Tongue (tissue), 2 donors: ENCODE data around the gene LSAMP. TPM values are rescaled to one million over a fixed set of nuclear protein-coding genes. Genes with fewer than 3 reads are reported as not detected.
A peak's percentile ranks its signal among the peaks of the same experiment; 100 is the strongest.

ENCODE experiments used
- DNase-seq: peaks from one replicate; pipeline ENCODE4 v3.0.0-alpha.2; 2015
- total RNA-seq: library from RNA; depleted of rRNA; stranded (reverse); fragments of >200 nt; gene quantifications from one replicate; pipeline ENCODE4 v1.2.3, GENCODE V29; 2014

The LSAMP gene
- total RNA-seq, 1 donor from 2014 or later = 7.7 TPM

DNA sequence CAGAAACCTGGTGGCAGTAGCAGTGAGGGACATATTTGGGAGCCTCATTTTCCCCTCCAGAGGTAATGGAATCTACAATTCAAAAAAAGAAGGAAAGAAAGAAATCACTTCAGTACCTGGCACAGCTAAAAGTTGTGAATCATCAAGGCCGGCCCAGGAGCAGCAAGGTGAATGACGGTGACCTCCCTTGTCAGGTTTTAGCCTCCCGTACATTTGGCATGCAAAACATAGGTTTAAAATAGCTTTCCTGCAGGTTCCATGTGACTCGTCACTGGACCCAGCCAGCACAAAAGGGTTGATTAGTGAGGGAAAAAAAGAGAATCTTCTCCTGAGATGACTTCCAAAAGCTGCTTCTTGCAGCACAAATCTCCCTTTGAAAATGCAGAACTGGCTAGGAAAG, 394.2 kb downstream of the LSAMP start:
- DNase-seq = no peak

DNA sequence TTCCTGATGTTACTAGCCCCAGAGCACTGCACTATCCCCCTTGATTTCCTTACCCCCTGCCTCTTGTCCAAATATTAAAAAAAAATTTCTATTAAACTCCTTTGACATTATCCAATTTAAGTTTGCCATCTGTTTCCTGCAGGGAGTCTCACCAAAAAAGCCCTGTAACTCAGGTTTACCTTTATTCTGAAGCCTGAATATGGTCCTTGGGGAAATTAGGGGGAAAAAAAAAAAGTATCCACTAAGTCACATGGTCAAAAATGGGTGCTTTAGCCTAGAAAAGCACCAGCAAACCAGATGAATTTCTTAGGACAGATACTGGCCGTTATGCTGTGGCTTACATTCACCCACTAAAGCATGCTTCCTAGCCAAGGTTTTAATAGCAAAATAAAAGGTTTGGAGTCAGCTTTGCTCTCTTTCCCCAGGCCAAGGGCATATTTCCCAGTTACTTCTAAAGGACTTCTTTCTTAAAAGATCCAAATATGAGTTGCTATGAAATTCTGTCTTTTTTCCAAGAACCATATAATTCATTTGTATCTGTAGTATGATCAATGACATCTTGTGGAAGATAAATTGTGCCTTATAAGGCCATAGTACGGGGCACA, 394.9 kb downstream of the LSAMP start:
- no peak for DNase-seq

DNA sequence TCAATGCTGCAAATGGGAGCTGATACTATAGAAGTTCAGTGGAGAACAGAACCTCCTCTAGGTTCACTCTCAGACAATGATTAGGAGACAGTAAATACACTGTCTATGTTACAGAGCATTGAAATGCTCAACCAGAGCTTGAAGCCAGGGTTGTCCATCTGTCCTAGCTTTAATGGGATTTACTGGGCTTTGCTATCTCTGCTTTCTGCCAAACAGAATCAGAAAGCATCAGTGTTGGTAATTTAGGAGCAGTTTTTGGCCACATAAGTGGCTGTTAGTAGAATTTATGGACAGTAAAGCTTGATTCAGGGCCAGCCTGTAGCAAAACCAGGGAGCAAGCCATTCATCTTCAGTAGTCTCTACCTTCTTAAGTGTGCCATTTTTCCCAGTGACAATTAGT, 396.3 kb downstream of the LSAMP start:
- DNase-seq = peak; percentile 19

- no peak for DNase-seq
Observed at GRCh38 chr3:116046350-116046749, 398.9 kb downstream of the LSAMP start.

DNA sequence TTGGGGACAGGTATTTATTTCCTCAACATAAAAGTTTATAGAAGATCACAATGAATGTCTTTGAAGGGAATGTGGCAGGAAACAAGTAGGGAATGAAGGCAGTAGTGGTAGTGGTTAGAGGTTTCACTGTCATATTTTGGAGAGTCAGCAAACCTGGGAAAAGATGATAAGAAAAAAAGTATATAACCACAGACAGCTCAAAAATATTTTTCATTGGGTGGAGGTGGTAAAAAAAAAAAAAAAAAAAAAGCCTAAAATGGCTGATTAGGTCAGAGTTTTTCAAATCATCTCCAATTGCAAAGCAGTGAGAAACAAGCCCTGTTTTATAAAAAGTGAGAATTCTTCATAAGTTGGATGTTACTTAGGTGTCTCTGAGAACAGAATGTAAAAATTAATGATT, 400.0 kb downstream of the LSAMP start:
- DNase-seq = no peak

- DNase-seq = no peak
Observed at GRCh38 chr3:116040152-116040551, 405.1 kb downstream of the LSAMP start.

DNA sequence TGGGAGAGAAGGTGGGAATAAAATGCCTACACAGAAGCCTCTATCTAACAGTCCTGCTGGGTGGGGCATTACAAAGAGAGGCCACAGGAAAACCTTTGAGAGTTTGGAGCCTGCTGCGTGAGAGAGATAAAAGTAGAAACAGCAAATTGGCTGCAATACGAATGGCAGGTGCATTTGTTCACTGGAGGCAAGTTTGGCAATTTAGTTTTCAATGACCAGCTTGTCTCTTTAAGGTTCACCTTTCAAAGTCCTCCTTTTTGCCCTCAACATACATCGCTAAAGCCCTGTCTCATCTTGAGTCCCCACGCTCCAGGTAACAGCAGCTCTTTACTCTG, 405.7 kb downstream of the LSAMP start:
- DNase-seq = no peak

DNA sequence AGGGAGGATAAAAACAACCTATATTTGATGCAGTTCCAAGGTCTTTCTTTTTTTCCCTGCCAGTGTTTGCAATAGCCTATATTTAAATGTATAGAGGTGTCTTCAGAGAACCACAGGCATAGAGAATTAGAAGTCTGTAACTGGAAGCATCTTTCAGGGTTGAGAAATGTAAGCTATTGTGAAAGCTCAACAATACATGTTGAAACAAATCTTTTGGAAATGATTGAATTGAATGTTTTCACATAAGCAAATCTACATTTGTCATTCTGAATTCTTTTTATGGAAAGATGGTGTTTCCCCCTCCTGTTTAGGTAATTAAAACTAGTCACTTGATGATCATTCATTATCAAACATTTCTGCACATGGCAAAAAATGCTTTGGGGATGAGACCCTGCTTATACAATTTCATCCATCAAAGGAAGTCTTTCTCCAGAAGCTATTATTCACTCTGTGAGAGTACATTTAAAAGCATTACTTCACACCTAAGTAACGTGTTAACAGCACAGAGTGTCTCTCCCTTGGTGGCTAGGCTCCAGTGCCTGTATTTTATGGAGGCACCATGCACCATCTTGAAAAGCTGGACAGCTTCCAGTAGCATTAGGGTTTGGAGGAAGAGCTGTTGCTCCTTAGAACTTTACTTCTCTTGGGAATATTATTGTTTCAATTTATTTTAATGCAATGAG, 406.2 kb downstream of the LSAMP start:
- DNase-seq = no peak

- no peak for DNase-seq
Observed at GRCh38 chr3:116037954-116038911, 407.1 kb downstream of the LSAMP start.

GRCh38 chr3:116035429-116035828, 409.9 kb downstream of the LSAMP start:
- no peak for DNase-seq

DNA sequence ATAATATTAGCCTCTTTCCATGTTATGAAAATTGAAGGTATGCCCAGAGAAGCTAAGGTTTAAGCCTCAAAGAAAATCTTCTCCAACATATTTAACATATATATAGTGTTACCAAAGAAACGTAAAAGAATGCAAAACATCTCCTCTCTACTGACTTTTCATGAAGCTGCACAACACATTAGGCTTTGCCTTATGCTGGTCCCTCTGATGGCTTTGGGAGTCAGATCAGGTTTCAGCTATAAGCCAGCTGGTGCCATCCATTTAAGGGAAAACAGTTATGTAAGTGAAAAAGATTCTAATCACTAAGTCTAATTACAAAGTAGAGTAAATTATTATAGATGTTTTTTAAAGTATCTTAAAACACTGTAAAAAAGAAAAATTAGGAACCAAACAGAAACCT, 410.5 kb downstream of the LSAMP start:
- peak; percentile 72 for DNase-seq

DNA sequence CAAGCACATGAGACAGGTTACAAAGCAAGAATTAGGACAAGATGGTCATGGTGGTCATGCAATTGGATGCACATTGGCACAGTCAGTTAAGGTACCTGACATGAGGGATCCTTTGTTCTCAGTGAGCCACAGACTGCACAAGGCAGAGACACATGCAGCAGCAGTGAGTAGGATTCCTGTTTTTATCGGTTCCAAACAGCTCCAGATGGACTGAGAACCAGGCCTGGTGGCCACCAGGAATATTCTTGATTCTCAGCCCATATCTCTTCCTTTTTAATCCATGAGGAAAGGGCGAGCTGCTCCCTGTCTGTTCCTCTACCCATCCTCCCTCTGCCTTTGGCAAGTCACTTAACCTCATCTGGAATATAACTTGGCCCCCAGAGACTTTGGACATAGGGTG, 411.2 kb downstream of the LSAMP start:
- DNase-seq = no peak

DNA sequence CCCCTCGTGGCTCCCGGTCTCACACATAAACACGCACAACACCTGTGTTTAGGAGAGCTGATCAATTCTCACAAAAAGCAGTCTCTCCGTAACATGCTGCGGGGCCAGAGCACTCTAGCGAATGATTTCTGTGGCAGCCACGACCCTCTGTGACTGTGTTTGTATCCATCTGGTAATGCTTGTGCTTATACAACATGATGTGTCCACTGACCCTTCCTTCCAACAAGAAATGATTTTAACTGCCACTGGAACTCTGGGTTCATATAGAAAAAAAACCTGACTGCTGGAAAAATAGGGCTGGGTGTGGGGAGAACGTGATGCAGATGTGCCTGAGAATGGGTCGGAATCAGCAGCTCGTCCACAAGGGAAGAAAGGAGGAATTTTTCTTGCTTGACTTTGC, 411.8 kb downstream of the LSAMP start:
- no peak for DNase-seq

DNA sequence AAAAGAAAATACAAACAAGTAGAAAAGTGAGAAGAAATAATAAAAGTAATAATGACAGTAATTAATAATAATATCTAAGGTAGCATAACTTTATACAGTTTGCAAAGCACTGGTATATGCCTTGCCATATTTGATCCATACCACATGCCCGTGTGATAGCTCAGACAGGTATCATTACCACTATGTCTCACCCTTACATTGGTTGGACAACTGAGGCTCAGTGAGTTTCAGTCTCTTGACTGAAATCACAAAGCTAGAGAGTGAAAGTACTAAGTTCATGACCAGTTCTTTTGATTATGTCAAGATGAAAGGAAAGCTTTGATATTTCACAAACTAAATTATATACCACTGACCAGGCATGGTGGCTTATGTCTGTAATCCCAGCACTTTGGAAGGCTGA, 413.1 kb downstream of the LSAMP start:
- no peak for DNase-seq

- no peak for DNase-seq
Observed at GRCh38 chr3:116030131-116030850, 415.0 kb downstream of the LSAMP start.

- DNase-seq = no peak
Observed at GRCh38 chr3:116029266-116029665, 416.0 kb downstream of the LSAMP start.

- DNase-seq = no peak
Observed at GRCh38 chr3:116028157-116028556, 417.1 kb downstream of the LSAMP start.

GRCh38 chr3:116020989-116021388, 424.3 kb downstream of the LSAMP start:
- no peak for DNase-seq

- DNase-seq = no peak
Observed at GRCh38 chr3:116020495-116020894, 424.8 kb downstream of the LSAMP start.

DNA sequence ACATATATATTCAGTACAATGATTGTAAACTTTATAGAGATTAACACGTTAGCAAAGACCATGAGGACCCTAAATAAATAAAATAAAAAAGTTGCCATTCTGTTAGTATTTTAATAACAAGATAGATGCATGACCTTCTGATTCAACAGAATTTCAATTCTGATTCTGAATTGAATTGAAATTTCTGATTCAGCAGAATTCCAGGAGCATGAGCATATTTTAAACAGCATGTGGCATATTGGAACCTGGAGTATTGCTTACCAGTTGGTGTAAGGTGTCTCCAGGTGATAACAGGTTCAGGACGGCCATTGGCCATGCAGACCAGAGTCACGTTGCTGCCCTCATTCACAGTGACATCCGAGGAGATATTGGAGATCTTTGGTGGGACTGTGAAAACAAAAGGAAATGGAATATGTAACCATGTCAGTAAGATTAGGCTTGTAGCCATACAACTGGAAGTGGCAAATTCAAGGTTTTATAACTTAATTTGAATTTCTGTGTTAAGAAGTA, 426.0 kb downstream of the LSAMP start:
- no peak for DNase-seq

- no peak for DNase-seq
Observed at GRCh38 chr3:116018646-116019045, 426.6 kb downstream of the LSAMP start.

DNA sequence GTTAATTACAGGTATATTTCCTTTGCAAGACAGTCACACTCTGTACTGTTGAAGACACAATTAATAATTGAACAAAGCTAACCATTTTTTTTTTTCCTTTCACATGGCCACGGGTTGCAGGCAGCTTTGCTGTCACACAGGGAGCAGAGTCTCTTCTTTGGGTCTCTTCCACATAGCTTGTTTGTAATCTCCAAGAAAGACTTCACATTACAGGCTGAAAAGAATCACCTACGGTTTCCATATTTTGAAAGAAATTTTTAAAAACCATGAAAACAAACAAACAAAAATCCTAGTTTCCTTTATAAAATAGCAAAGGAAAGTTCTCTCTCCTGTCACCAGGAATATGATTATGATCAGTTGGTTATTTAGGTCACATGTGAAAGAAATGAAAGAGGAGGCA, 429.4 kb downstream of the LSAMP start:
- no peak for DNase-seq
